ENCODE data around the gene AKAP13. TPM values are rescaled to one million over a fixed set of nuclear protein-coding genes. Genes with fewer than 3 reads are reported as not detected.
"Not testable (repeated sequence)": the region's sequence is repeated elsewhere in the genome, so short reads cannot be mapped to it uniquely, and the experiment has no call there.

Gene AKAP13
- total RNA-seq, 1 donor from 2014 or later: 152 TPM

DNA sequence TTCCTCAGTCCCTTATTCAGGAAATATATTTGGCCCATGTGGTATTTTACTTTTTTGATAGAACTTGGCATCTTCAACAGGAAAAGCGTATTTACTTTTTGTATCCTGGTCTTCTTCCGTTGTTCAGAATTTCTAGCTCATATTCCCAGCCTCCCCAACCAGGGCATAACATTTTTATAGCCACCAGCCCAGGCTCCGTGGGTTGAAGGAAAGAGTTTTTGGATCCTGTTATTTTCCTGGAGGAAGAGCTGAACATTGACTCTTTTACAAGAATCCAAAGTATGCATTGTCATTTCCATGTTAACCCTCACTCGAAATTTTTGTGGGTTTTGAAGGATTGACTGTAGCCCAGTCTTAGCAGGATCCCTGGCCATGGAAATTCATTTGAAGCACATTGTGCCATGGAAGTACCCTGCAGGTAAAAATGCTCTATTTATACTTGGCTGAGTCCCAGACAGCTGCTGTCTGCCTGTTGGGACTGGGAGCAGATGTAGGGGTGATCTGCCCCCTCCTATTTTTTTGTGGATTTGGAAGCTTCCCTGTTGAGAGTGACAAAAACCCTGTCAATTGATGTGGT, 98.8 kb downstream of the AKAP13 start:
- DNase-seq (ENCODE audit: low read depth): peak; percentile 91

DNA sequence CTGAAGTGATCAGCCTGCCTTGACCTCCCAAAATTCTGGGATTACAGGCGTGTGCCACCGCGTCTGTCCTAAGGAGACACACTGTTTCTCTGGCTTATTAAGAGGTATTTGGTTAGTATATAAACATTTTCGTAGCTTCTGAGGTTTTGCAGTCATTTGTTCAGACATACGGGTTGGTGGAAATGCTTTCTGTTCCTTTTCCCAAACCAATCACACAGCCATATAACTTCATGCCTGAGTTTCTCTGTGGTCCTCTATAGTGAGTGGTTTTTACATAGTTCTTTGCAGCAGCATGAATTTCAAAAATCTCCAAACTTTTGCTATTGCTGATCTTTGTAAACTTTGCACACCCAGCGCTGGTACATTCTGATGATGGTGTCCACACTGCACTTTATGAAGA, 100.5 kb downstream of the AKAP13 start:
- no peak for DNase-seq (ENCODE audit: low read depth)

DNA sequence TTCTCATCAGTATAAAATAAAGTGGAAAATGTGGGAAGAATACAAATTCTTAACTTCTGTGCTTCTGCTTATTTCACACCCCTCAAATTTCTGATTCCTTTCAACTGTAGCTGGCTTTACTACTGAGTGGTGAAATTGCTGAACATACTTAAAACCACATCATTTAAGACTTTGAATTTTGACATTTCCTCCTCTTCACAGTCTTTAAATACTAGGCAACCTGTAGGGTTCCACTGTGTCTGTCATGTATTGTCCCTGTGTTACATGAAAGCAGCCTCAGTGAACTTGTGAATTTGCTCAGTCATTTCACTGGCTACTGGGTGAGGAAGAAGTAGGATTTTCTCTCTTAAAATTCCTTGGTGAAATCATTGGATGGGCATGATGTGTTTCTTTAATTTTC, 101.1 kb downstream of the AKAP13 start:
- DNase-seq (ENCODE audit: low read depth): not testable (repeated sequence)

DNA sequence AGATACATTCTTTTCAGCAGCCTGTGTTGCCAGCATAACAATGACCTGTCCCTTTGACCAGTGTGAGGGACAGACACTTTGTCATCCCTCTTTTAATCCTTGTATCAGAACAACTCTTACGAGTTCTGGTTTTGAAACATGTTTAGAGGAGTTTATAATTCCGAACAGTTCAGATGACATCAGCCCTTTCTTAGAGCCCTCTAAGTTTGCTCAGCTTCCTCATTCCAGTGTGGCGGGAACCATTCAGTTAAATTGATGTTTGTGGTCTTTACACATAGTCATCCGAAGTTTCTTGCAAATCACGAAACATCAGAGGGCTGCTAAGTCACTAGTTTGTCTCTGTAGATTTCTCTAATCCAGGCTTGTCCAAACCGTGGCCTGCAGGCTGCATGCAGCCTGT, 102.5 kb downstream of the AKAP13 start:
- peak; percentile 91 for DNase-seq (ENCODE audit: low read depth)

GRCh38 chr15:85483955-85484354, 103.6 kb downstream of the AKAP13 start:
- not testable (repeated sequence) for DNase-seq (ENCODE audit: low read depth)

GRCh38 chr15:85484923-85485322, 104.5 kb downstream of the AKAP13 start:
- not testable (repeated sequence) for DNase-seq (ENCODE audit: low read depth)

DNA sequence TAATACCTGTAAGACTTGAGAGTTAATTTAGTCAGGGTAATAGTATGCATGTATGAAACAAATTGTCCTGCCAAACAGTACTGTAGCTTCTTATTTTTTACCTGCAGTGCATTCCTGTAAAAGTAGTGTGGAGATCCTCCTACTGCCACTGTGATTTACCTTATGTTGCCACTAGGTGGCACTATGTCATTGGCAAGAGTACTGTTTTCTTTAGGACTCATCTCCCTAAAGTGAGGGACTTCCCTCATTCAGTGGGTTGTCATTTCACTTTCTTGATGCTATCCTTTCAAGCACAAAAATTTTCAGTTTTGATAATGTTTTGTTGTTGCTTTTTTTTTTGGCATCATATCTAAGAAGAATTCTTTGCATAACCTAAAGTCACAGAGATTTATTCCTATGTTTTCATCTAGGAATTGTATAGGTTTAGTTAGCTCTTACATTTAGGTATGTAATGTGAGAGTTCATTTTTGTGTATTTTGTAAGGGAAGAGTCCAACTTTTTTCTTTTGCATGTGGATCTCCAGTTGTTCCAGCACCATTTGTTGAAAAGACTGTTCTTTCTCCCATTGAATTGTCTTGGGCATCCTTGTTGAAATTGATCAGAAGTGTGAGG, 105.7 kb downstream of the AKAP13 start:
- peak; percentile 85 for DNase-seq (ENCODE audit: low read depth)

DNA sequence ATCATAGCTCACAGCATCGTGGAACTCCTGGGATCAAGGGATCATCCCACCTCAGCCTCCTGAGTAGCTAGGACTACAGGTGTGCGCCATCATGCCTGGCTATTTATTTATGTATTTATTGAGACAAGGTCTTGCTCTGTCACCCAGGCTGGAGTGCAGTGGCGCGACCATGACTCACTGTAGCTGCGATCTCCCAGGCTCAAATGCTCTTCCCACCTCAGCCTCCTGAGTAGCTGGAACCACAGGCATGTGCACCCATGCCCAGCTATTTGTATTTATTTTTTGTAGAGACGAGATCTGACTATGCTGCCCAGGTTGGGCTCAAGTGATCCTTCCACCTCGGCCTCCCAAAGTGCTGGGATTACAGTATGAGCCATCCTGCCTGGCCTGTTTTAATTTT, 107.4 kb downstream of the AKAP13 start:
- peak; percentile 89 for DNase-seq (ENCODE audit: low read depth)

DNA sequence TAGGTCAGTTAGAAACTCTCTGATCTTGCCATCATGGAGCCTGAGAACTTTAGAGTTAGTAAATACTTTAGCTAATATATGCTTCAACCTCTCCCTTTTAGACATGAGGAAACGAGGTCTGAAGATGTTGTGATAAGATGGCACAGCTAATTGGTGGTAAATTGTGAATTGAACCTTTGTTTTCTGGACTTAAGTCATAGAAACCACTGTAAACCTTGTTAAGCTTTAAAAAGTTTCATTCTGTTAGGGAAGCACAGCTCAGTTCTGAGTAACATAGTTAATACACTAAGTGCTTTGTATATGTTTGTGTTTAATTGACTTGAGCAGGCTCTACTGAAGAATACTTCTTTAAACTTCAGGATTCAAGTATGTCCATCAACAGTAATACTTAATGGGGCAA, 108.6 kb downstream of the AKAP13 start:
- peak; percentile 56 for DNase-seq (ENCODE audit: low read depth)

DNA sequence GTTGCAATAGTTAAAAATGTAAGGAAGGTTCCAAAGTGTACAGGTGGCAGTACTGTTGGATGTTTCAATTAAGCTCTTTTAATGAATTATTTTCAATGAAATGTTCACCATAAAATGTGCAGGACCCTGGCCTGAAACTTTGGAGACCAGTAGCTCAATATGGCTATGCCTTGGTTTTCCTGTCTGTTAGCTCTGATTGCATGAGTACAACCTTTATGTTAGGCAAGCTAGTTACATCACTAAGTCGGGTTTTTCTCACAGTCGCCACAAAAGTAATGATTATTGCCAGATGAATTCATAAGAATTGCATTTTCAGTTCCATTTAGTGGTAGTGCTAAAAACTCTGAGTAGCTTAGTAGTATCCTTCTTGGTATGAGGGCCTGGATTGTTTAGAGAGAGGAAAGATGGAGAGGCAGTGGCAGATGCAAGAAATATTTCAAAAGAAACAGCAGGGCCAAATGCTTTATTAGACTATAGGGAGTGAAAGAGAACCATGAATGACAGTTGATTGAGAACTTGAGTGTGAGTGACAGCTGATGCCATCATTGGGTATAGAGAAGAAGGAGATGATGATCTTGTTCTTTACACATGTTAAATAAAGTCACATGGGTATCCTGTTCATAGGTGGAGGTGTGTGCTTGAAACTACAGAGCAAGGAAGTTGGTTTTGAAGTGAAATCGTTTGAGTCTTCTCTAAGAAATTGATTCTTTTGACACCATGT, 109.5 kb downstream of the AKAP13 start:
- DNase-seq (ENCODE audit: low read depth): no peak

GRCh38 chr15:85490856-85491255, 110.5 kb downstream of the AKAP13 start:
- DNase-seq (ENCODE audit: low read depth): no peak

GRCh38 chr15:85491691-85492090, 111.3 kb downstream of the AKAP13 start:
- no peak for DNase-seq (ENCODE audit: low read depth)

DNA sequence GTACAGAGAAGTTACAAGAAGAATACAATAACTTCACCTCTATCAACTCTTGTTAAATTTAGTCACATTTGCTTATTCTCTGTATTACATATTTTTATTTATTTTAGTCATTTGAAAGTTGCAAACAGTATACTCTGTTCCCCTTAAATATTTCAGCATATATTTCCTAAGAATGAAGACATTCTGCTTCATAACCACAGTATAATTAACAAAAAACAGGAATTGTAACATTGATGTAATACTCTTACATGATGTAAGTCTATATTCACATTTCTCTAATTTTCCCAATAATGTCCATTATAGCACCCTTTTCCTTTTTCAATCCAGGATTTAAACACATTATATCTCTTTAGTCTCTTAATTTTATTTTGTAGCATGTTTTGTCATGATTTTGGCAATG, 112.0 kb downstream of the AKAP13 start:
- DNase-seq (ENCODE audit: low read depth): no peak

- no peak for DNase-seq (ENCODE audit: low read depth)
These were observed 112.9 kb downstream of the AKAP13 start for GRCh38 chr15:85493260-85493659.

GRCh38 chr15:85494048-85494777, 113.8 kb downstream of the AKAP13 start:
- DNase-seq (ENCODE audit: low read depth): peak; percentile 99

- peak; percentile 80 for DNase-seq (ENCODE audit: low read depth)
These were observed 114.7 kb downstream of the AKAP13 start for GRCh38 chr15:85495096-85495495.

DNA sequence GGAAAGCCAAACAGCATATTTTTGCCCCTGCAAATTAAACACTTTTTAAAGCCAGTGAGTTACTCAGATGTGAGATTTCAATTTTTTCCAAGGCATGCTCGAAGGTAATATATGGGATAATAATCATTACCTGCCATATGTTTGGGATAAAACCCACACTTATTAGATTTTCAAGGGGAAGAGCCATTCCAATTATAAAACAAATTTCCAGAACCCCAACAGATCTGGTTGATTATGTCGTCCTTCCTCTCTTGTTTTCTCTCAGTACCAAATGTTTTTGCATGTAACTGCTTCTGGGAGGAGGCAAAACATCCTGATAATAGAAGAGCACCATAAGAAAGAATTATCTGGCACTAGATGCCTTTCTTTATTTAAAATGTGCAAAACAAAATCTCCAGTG, 115.1 kb downstream of the AKAP13 start:
- DNase-seq (ENCODE audit: low read depth): no peak

DNA sequence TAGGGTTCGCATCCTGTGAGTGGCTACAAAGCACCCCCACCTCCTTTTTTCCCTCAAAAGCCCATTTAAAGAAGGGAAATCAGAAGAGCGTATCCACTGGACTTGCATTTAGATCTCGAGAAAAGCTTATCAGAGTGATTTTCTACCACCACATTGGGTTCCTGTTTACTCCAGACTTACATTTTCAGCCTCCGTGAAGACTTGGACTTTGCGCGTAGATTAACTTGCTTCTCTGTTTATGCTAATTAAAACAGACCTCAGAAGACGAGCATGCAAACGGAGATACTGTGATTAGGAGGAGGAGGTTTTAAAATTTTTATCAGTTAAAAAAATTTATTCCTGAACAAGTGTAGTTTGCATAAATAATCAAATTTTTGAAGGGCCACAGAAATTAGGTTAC, 115.7 kb downstream of the AKAP13 start:
- DNase-seq (ENCODE audit: low read depth): no peak

DNA sequence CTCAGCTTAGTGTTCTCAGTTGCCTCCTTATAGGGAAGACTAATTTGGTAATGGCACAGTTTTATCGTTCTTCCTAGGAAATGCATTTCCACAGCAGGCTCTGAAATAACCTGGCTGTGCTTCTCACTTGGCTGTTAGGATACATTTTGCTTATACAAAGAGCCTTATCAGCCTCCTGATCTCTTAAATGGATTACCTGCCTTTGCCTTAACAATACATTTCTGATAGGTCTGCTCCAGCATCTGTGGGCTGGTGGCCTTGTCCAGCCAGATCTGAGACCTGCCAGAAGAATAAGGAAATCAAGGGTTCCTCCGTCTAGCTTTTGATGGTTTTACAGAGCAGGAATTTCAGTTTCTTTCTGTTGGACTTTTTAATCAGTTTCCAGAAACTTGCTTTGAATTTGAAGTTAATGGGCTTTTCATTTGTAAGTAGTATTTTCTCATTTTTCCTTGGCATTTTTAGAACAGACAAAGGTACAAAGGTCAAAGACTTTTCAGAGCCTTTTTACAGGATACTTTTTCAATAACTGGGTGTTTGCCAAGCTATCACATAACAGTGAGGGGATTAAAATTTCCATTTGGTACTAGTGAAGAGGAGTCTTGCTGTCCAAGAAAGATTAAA, 116.3 kb downstream of the AKAP13 start:
- no peak for DNase-seq (ENCODE audit: low read depth)

DNA sequence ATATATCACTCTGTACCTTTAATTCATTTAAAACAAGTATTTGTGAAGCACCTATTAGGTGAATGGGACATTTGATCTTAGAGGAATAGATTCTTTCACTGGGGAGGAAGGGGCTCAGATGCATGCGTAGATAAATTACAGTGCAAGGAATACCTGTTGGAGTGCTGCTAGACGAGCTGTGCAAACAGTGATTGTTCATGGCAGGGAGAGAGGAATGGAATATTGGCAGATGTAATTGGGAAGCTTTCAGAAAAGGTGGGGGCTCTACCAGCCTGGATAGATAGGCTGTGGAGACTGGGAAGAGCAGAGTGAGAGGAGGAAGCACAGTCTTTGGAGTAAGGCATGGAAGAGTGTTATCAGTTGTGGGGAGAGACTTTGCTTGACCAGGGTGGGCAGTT, 116.8 kb downstream of the AKAP13 start:
- no peak for DNase-seq (ENCODE audit: low read depth)

DNA sequence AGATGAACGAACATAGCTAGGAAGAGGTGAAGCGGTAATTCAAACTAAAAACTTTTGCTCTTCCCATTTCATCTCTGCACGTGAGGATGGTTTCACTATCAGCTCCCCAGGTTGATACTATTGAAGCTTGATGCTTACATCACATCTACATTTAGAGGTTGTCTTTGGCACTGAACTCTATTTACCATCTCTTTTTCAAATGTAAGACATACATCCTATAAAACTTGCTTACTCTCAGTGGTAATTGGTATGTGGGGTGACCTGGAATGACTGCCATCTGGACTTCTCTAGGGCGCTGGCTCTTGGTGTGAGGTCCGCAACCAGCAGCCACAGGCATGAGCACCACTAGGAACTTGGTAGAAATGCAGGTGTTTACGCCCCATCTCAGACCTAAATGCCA, 118.1 kb downstream of the AKAP13 start:
- no peak for DNase-seq (ENCODE audit: low read depth)

DNA sequence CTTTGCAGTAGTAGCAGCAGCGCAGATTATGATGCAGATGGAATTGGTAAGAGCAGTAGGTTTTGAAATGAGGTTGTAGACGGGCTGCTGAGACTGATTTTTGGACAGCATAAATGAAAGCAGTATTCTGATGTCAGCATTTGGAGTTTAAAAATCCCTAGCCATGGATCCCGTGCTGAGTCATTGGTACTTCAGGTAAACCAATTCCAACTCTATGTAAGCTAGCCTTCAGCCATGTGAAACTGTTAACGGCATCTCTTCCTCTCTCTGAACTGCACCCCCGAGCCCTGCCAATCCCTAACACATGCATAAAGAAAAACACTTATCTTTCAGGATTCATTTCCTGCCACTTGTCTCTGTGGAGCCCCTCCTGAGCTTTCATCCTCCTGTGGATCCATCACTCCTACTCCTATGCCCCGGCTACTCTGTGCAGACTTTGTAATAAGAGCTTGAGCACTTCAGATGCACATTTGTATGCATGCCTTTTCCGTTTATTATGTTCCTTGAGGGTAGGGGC, 119.0 kb downstream of the AKAP13 start:
- DNase-seq (ENCODE audit: low read depth): peak; percentile 41
